Esophagus squamous epithelium (tissue), 5 donors: ENCODE results near the gene PTPRT. TPM values are rescaled to one million over a fixed set of nuclear protein-coding genes. Genes with fewer than 3 reads are reported as not detected.

ENCODE experiments used
- DNase-seq: peaks from one replicate; lab custom pipeline; 2025; lab: John Stamatoyannopoulos, UW
- H3K27ac ChIP-seq, 4 donors: fragments of 200-600 bp; sonication (generic); one replicate each; pipeline ENCODE4 v1.5.1; 2016 to 2019; ENCODE audit warnings: mild to moderate bottlenecking in 1 of 4
- H3K27me3 ChIP-seq, 4 donors: fragments of 200-600 bp; sonication (generic); 1 replicate in 3 of 4; 2 replicates in 1 of 4; pipeline versions ENCODE4 v1.5.1 to v1.6.0; 2017 to 2021; ENCODE audit warnings: antibody characterized with exemption in 1 of 4
- H3K36me3 ChIP-seq, 3 donors: fragments of 200-600 bp; sonication (generic); one replicate each; pipeline ENCODE4 v1.5.1; 2016 to 2019
- H3K4me1 ChIP-seq, 3 donors: fragments of 200-600 bp; sonication (generic); one replicate each; pipeline ENCODE4 v1.5.1; 2017 to 2019
- H3K4me3 ChIP-seq, 4 donors: fragments of 200-600 bp; sonication (generic); 1 replicate in 3 of 4; 2 replicates in 1 of 4; pipeline ENCODE4 v1.5.1; 2016 to 2019; ENCODE audit warnings: mild to moderate bottlenecking in 2 of 4, moderate library complexity in 1 of 4
- H3K9me3 ChIP-seq, 3 donors: fragments of 200-600 bp; sonication (generic); one replicate each; pipeline ENCODE4 v1.5.1; 2016 to 2019
- CTCF ChIP-seq, 6 experiments: fragments of 450-650 bp in 4 of 6; fragments of 200-600 bp in 2 of 6; sonication (generic) in 2 of 6; IDR thresholded peaks; one replicate each; pipeline ENCODE4 v1.5.1; 2016 to 2019; ENCODE audit warnings: antibody characterized with exemption in 6 of 6, mild to moderate bottlenecking in 4 of 6, moderate library complexity in 4 of 6
- POLR2A ChIP-seq, 4 donors: fragments of 450-650 bp; IDR thresholded peaks; one replicate each; pipeline ENCODE4 v1.6.1; 2017; ENCODE audit warnings: antibody characterized with exemption in 4 of 4, mild to moderate bottlenecking in 4 of 4, moderate library complexity in 3 of 4
- WGBS, 2 donors: methylation state at CpG; one replicate each; pipeline ENCODE4 v1.1.5; 2018; 5-methylcytosine and 5-hydroxymethylcytosine counted together
- intact Hi-C: fragments of 100-400 bp; cut with DNase I; formaldehyde crosslinking; loops from one replicate; pipeline ENCODE4 v1.15.0; 2022
- total RNA-seq, 4 donors: library from RNA; depleted of rRNA; stranded (reverse); fragments of >200 nt; gene quantifications; one replicate each; pipeline ENCODE4 v1.1.0, GENCODE V29; 2016
- donor health status: DM: yes; HTN: yes; CAD: no.

PTPRT gene
- total RNA-seq, 4 donors from 2014 or later, result under 0.01 to 0.06 TPM; not detected in 2

GRCh38 chr20:42308171-42308570 lies 881.5 kb downstream of the PTPRT start:
- Histone ChIP-seq H3K4me3 (no peak overlapping the region), H3K9me3 (no peaks in the 10 kb centered on the region), H3K4me1 (no peaks in the 10 kb centered on the region), H3K27me3 (no peaks in the 10 kb centered on the region), H3K36me3 (no peaks in the 10 kb centered on the region), H3K27ac (no peak overlapping the region)
- intact Hi-C loops, result no loop called here
- DNase-seq, result no peak
- TF ChIP-seq CTCF (IDR thresholded peaks at IDR 0.05), result no peak
- TF ChIP-seq POLR2A (IDR thresholded peaks at IDR 0.05), result no peak
- WGBS, 2 donors, result 74% methylated on average over 4 of the region's 4 CpGs

GRCh38 chr20:42295592-42295991 lies 894.1 kb downstream of the PTPRT start:
- H3K36me3 ChIP-seq, result no peaks in the 10 kb centered on the region
- no peak overlapping the region for H3K4me3 ChIP-seq
- WGBS, 2 donors, result 73 to 80% methylated on average over 3 of the region's 3 CpGs
- TF ChIP-seq CTCF (IDR thresholded peaks at IDR 0.05), result no peak
- no peak for TF ChIP-seq POLR2A (IDR thresholded peaks at IDR 0.05)
- H3K4me1 ChIP-seq, result no peaks in the 10 kb centered on the region
- H3K27me3 ChIP-seq, result no peaks in the 10 kb centered on the region
- DNase-seq, result no peak
- H3K9me3 ChIP-seq, result no peaks in the 10 kb centered on the region
- intact Hi-C loops, result no loop called here
- no peak overlapping the region for H3K27ac ChIP-seq

GRCh38 chr20:42294976-42295375 lies 894.7 kb downstream of the PTPRT start:
- no peaks in the 10 kb centered on the region for H3K9me3 ChIP-seq
- intact Hi-C loops, result no loop called here
- no peaks in the 10 kb centered on the region for H3K4me1 ChIP-seq
- H3K27ac ChIP-seq, result no peak overlapping the region
- TF ChIP-seq CTCF (IDR thresholded peaks at IDR 0.05) (no peak), POLR2A (IDR thresholded peaks at IDR 0.05) (no peak)
- H3K36me3 ChIP-seq, result no peaks in the 10 kb centered on the region
- DNase-seq, result no peak
- no peak overlapping the region for H3K4me3 ChIP-seq
- H3K27me3 ChIP-seq, result no peaks in the 10 kb centered on the region

- no peak for TF ChIP-seq CTCF (IDR thresholded peaks at IDR 0.05)
- no peak for TF ChIP-seq POLR2A (IDR thresholded peaks at IDR 0.05)
- WGBS, 2 donors, result 70 to 75% methylated on average over 4 of the region's 4 CpGs
Observed at GRCh38 chr20:42281801-42282200, 907.9 kb downstream of the PTPRT start.

GRCh38 chr20:42276718-42277602 lies 912.7 kb downstream of the PTPRT start:
- no peak overlapping the region for H3K4me3 ChIP-seq
- WGBS, 2 donors, result 39 to 49% methylated on average over 9 to 10 of the region's 10 CpGs
- intact Hi-C loops, result no loop called here
- H3K27me3 ChIP-seq, result peaks cover 0 to 12% (median 0%) of the 10 kb centered on the region in 4 donors
- TF ChIP-seq CTCF (IDR thresholded peaks at IDR 0.05), result no peak
- TF ChIP-seq POLR2A (IDR thresholded peaks at IDR 0.05), result no peak
- H3K36me3 ChIP-seq, result no peaks in the 10 kb centered on the region
- H3K4me1 ChIP-seq, result no peaks in the 10 kb centered on the region
- H3K9me3 ChIP-seq, result no peaks in the 10 kb centered on the region
- H3K27ac ChIP-seq, result no peak overlapping the region
- DNase-seq, result no peak

More at GRCh38 chr20:42281801-42282200, 907.9 kb downstream of the PTPRT start:
- H3K4me1 ChIP-seq, result no peaks in the 10 kb centered on the region
- no peaks in the 10 kb centered on the region for H3K9me3 ChIP-seq
- H3K27ac ChIP-seq, result no peak overlapping the region
- no peak for DNase-seq
- no peaks in the 10 kb centered on the region for H3K27me3 ChIP-seq
- no peak overlapping the region for H3K4me3 ChIP-seq
- H3K36me3 ChIP-seq, result no peaks in the 10 kb centered on the region
- intact Hi-C loops, result no loop called here
